Sigmoid colon (tissue), 7 donors: ENCODE measurements around the gene ERGIC1. TPM values are rescaled to one million over a fixed set of nuclear protein-coding genes. Genes with fewer than 3 reads are reported as not detected.

Source experiments
- DNase-seq: peaks from one replicate; pipeline ENCODE4 v3.0.0-alpha.2; 2019
- H3K27ac ChIP-seq, 4 donors: fragments of 200-600 bp; sonication (generic); one replicate each; pipeline ENCODE4 v1.5.1; 2016 to 2019; ENCODE audit warnings: mild to moderate bottlenecking in 1 of 4
- H3K27me3 ChIP-seq, 3 donors: fragments of 200-600 bp; sonication (generic); one replicate each; pipeline ENCODE4 v1.5.1; 2019; ENCODE audit warnings: mild to moderate bottlenecking in 1 of 3
- H3K36me3 ChIP-seq, 4 donors: fragments of 200-600 bp; sonication (generic); one replicate each; pipeline ENCODE4 v1.5.1; 2016 to 2019
- H3K4me1 ChIP-seq, 4 donors: fragments of 200-600 bp; sonication (generic); one replicate each; pipeline ENCODE4 v1.5.1; 2017 to 2019
- H3K4me3 ChIP-seq, 4 donors: fragments of 200-600 bp; sonication (generic); one replicate each; pipeline ENCODE4 v1.5.1; 2017 to 2019; ENCODE audit warnings: mild to moderate bottlenecking in 2 of 4, moderate library complexity in 1 of 4
- H3K9me3 ChIP-seq, 4 donors: fragments of 200-600 bp in 3 of 4; sonication (generic) in 3 of 4; one replicate each; pipeline versions ENCODE4 v1.5.1 to v1.6.1; 2013 to 2019
- EP300 ChIP-seq, 4 donors: sonication (generic); formaldehyde crosslinking; IDR thresholded peaks; one replicate each; pipeline ENCODE4 v1.6.1; 2017; ENCODE audit warnings: antibody characterized with exemption in 4 of 4
- POLR2A ChIP-seq, 2 donors: fragments of 450-650 bp; IDR thresholded peaks; one replicate each; pipeline ENCODE4 v1.6.1; 2016; ENCODE audit warnings: antibody characterized with exemption in 2 of 2, mild to moderate bottlenecking in 2 of 2, moderate library complexity in 2 of 2
- POLR2AphosphoS5 ChIP-seq, 4 donors: sonication (generic); formaldehyde crosslinking; IDR thresholded peaks; one replicate each; pipeline ENCODE4 v1.6.1; 2017; ENCODE audit warnings: antibody characterized with exemption in 4 of 4
- WGBS, 2 donors: extraction: QIAGEN DNeasy Blood & Tissue Kit; methylation state at CpG; one replicate each; pipeline ENCODE4 v1.1.7; 2013; 5-methylcytosine and 5-hydroxymethylcytosine counted together
- intact Hi-C: fragments of 100-400 bp; cut with DNase I; formaldehyde crosslinking; loops from one replicate; pipeline ENCODE4 v1.15.1; 2023
- polyA plus RNA-seq, 3 donors: library from polyadenylated mRNA; stranded (reverse); fragments of 200-250 nt; gene quantifications; one replicate each; pipeline ENCODE4 v1.2.3, GENCODE V29; 2013
- total RNA-seq, 4 donors: library from RNA; depleted of rRNA; stranded (reverse); fragments of >200 nt; gene quantifications; one replicate each; pipeline ENCODE4 v1.1.0, GENCODE V29; 2016
- TF ChIP-seq, protein P1 (sequence below), 4 experiments: fragments of 450-650 bp in 3 of 4; fragments of 200-600 bp in 1 of 4; IDR thresholded peaks; one replicate each; pipeline ENCODE4 v1.5.1; 2016 to 2019; ENCODE audit warnings: antibody characterized with exemption in 4 of 4, mild to moderate bottlenecking in 3 of 4, moderate library complexity in 2 of 4
- donor health status: healthy with polysubstance abuse.
- donor health status: Bipolar disorder and iron deficiency.
- donor health status: healthy.

Gene ERGIC1
- total and polyA plus RNA-seq, 7 donors = 80.6 to 160 (median 117) TPM

DNA sequence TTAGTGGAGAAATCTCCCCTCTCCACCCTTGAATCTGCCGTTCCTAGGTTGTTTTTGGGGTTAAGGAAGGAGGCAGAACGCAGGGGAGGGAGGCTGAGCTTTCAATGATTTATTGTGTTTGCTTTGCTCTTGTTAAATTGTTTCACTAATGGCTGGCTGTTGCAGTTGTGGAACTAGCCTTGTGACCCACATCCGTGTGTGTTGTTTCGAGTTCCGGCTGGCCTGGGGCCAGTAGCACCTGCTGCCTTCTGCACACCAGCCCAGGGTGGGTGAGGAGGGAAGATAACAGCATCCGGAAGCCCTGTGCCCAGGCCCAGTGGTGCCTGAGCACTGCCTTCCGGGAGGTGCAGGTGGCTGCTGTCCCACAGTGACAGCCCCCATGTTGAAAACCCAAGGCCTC, 3.6 kb downstream of the ERGIC1 start:
- intact Hi-C loops = no loop called here
- Histone ChIP-seq H3K4me1 (peaks cover 0 to 70% (median 63%) of the 10 kb centered on the region in 4 donors), H3K27ac (peak overlapping the region; percentile 86 to 96 (median 92)), H3K36me3 (no peaks in the 10 kb centered on the region), H3K27me3 (no peaks in the 10 kb centered on the region), H3K4me3 (no peak overlapping the region), H3K9me3 (no peaks in the 10 kb centered on the region)
- DNase-seq = peak; percentile 90
- TF ChIP-seq POLR2A (IDR thresholded peaks at IDR 0.05) (peak in 1 of 2 donors; percentile 13), POLR2AphosphoS5 (IDR thresholded peaks at IDR 0.05) (peak; percentile 55 to 75 (median 64)), EP300 (IDR thresholded peaks at IDR 0.05) (peak in 1 of 4 donors; percentile 70)
- TF ChIP-seq, protein P1, sequence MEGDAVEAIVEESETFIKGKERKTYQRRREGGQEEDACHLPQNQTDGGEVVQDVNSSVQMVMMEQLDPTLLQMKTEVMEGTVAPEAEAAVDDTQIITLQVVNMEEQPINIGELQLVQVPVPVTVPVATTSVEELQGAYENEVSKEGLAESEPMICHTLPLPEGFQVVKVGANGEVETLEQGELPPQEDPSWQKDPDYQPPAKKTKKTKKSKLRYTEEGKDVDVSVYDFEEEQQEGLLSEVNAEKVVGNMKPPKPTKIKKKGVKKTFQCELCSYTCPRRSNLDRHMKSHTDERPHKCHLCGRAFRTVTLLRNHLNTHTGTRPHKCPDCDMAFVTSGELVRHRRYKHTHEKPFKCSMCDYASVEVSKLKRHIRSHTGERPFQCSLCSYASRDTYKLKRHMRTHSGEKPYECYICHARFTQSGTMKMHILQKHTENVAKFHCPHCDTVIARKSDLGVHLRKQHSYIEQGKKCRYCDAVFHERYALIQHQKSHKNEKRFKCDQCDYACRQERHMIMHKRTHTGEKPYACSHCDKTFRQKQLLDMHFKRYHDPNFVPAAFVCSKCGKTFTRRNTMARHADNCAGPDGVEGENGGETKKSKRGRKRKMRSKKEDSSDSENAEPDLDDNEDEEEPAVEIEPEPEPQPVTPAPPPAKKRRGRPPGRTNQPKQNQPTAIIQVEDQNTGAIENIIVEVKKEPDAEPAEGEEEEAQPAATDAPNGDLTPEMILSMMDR (IDR thresholded peaks at IDR 0.05) = no peak
- WGBS, 2 donors = 6 to 8% methylated on average over 7 of the region's 7 CpGs

DNA sequence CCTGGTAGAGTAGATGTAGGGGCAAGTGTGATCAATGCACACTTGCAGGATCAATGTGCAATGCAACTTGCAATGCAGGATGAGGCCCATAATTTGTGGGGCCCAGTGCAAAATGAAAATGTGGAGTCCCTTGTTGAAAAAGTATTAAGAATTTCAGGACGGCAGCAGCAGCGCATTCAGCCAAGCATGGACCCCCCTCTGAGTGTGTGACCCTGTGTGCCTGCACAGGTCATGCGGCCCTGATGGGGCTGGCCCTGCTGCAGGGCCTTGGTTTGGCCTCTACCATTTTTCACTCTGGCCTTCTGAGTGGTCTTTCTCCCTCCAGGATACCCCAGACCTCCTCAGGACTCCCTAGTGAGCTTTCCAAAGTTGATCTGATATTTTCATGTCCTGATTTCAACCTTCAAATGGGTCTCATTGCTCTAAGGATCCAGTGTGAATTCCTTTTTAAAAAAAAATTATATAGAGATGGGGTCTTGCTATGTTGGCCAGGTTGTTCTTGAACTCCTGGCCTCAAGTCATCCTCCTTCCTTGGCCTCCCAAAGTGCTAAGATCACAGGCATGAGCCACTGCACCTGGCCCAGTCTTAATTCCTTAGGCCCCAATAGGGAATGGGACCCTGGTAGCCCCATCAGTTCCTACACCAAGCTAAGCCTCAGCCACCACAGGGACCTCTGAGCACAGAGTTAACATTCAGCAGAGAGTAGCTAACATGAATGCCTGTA, 4.3 kb downstream of the ERGIC1 start:
- H3K27ac ChIP-seq = peak overlapping the region; percentile 86 to 96 (median 92)
- H3K4me1 ChIP-seq = peaks cover 0 to 69% (median 62%) of the 10 kb centered on the region in 4 donors
- H3K27me3 ChIP-seq = no peaks in the 10 kb centered on the region
- TF ChIP-seq POLR2A (IDR thresholded peaks at IDR 0.05) (no peak), POLR2AphosphoS5 (IDR thresholded peaks at IDR 0.05) (no peak), EP300 (IDR thresholded peaks at IDR 0.05) (no peak)
- TF ChIP-seq, protein P1 (IDR thresholded peaks at IDR 0.05) = no peak
- 82 to 84% methylated on average over 3 of the region's 3 CpGs for WGBS, 2 donors
- no peaks in the 10 kb centered on the region for H3K9me3 ChIP-seq
- no peak overlapping the region for H3K4me3 ChIP-seq
- intact Hi-C loops = no loop called here
- no peak for DNase-seq
- H3K36me3 ChIP-seq = no peaks in the 10 kb centered on the region

GRCh38 chr5:172839669-172840431, 5.8 kb downstream of the ERGIC1 start:
- DNase-seq = no peak
- intact Hi-C loops = loop anchor here (1.0 kb wide), 1 partner anchor 63 kb away; no protein-coding TSS in a partner anchor
- Histone ChIP-seq H3K4me1 (peaks cover 0 to 63% (median 55%) of the 10 kb centered on the region in 4 donors), H3K27me3 (no peaks in the 10 kb centered on the region), H3K36me3 (no peaks in the 10 kb centered on the region), H3K4me3 (no peak overlapping the region), H3K9me3 (no peaks in the 10 kb centered on the region), H3K27ac (peak overlapping the region; percentile 76 to 96 (median 92))
- TF ChIP-seq POLR2AphosphoS5 (IDR thresholded peaks at IDR 0.05) (peak; percentile 28 to 79 (median 68)), EP300 (IDR thresholded peaks at IDR 0.05) (peak in 2 of 4 donors; percentile 49 to 76), POLR2A (IDR thresholded peaks at IDR 0.05) (no peak)
- TF ChIP-seq, protein P1 (IDR thresholded peaks at IDR 0.05) = no peak
- WGBS, 2 donors = 60 to 73% methylated on average over 13 of the region's 13 CpGs

- peaks cover 0 to 55% (median 48%) of the 10 kb centered on the region in 4 donors for H3K4me1 ChIP-seq
- H3K27me3 ChIP-seq = no peaks in the 10 kb centered on the region
- intact Hi-C loops = loop anchor here (1.0 kb wide), 1 partner anchor 63 kb away; no protein-coding TSS in a partner anchor
Observed at GRCh38 chr5:172840432-172841154, 6.5 kb downstream of the ERGIC1 start.

More at GRCh38 chr5:172840432-172841154, 6.5 kb downstream of the ERGIC1 start:
- Histone ChIP-seq H3K36me3 (no peaks in the 10 kb centered on the region), H3K4me3 (no peak overlapping the region), H3K27ac (peak overlapping the region; percentile 76 to 96 (median 92)), H3K9me3 (no peaks in the 10 kb centered on the region)
- WGBS, 2 donors = 75 to 85% methylated on average over 12 of the region's 12 CpGs
- no peak for TF ChIP-seq POLR2A (IDR thresholded peaks at IDR 0.05)
- TF ChIP-seq EP300 (IDR thresholded peaks at IDR 0.05) = peak in 1 of 4 donors; percentile 0
- DNase-seq = no peak
